K562 (cell line): ENCODE results near the gene AGRN. TPM values are rescaled to one million over a fixed set of nuclear protein-coding genes. Genes with fewer than 3 reads are reported as not detected.

ENCODE experiments used
- ATAC-seq: fragments of 200-7000 bp; cut with Tn5 transposase; 3 replicates; pipeline ENCODE4 v1.9.1; 2020; ENCODE audit warnings: moderate library complexity
- BruUV-seq: library from RNA; stranded (reverse); fragments of 400-500 nt; replicated peaks from 2 replicates; lab custom pipeline; 2021; lab: Mats Ljungman, UMichigan
- CTCF ChIA-PET: fragments of 300-600 bp; formaldehyde crosslinking; extraction: SDS; loops from one replicate; lab custom pipeline; 2021; ENCODE audit warnings: low intra/inter-chr PET ratio; lab: Yijun Ruan, JAX
- POLR2A ChIA-PET: fragments of 300-600, 350-650 bp; sonication (Branson Sonifier 250); formaldehyde crosslinking; extraction: SDS; loops from one replicate; lab custom pipeline; 2021; ENCODE audit warnings: antibody characterized with exemption, inconsistent platforms; lab: Yijun Ruan, JAX
- DNase-seq, 4 experiments: peaks; one replicate each; pipeline versions ENCODE4 v3.0.0 to v3.0.0-alpha.2; 2011 to 2018; ENCODE audit warnings: low spot score in 3 of 4, mixed read lengths in 3 of 4; ENCODE audit errors: extremely low read depth in 1 of 4
- FAIRE-seq: peaks from 2 replicates; lab custom pipeline; 2011; peaks lifted over from hg19 to GRCh38; lab: Jason Lieb, UNC
- H2AFZ ChIP-seq: 2 replicates; pipeline ENCODE4 v1.6.0; 2011; ENCODE audit warnings: low read depth, low read length, control low read depth, inconsistent platforms
- H3K27ac ChIP-seq: fragments of 200-600 bp; 3 replicates; pipeline ENCODE4 v1.8.0; 2011; ENCODE audit warnings: low read depth, mild to moderate bottlenecking, control low read depth, inconsistent platforms, low read length, moderate library complexity, mixed read lengths; ENCODE audit errors: extremely low read depth
- H3K27me3 ChIP-seq, 2 experiments: fragments of 300-600 bp in 1 of 2; 2 replicates in 1 of 2; 3 replicates in 1 of 2; pipeline versions ENCODE4 v1.6.0 to v1.8.0; 2011; ENCODE audit warnings: inconsistent platforms in 2 of 2, low read length in 2 of 2, mild to moderate bottlenecking in 1 of 2, mixed read lengths in 1 of 2, moderate library complexity in 1 of 2; ENCODE audit not compliant: control insufficient read depth in 2 of 2, insufficient read depth in 2 of 2
- H3K36me3 ChIP-seq: fragments of 300-600 bp; 3 replicates; pipeline ENCODE4 v1.8.0; 2011; ENCODE audit warnings: mild to moderate bottlenecking, low read length, inconsistent platforms; ENCODE audit not compliant: control insufficient read depth, insufficient read depth
- H3K4me1 ChIP-seq, 2 experiments: fragments of 200-600 bp in 1 of 2; replicated peaks in 1 of 2; 2 replicates in 1 of 2; 3 replicates in 1 of 2; pipeline versions ENCODE4 v1.5.1 to v1.8.0; 2011; ENCODE audit warnings: inconsistent platforms in 2 of 2, low read length in 2 of 2, mild to moderate bottlenecking in 1 of 2, mixed read lengths in 1 of 2, moderate library complexity in 1 of 2; ENCODE audit not compliant: control insufficient read depth in 2 of 2, insufficient read depth in 2 of 2
- H3K4me2 ChIP-seq: 2 replicates; pipeline ENCODE4 v1.6.1; 2011; ENCODE audit warnings: low read length, control low read depth, inconsistent platforms, mixed read lengths; ENCODE audit not compliant: insufficient read depth
- H3K4me3 ChIP-seq: fragments of 200-600 bp; sonication (generic), shearing (Covaris generic); 2 replicates; pipeline ENCODE4 v1.5.1; 2016; ENCODE audit warnings: control low read depth, inconsistent platforms
- H3K79me2 ChIP-seq: fragments of 200-600 bp; 3 replicates; pipeline ENCODE4 v1.8.0; 2011; ENCODE audit warnings: low read length, inconsistent platforms; ENCODE audit not compliant: control insufficient read depth, insufficient read depth
- H3K9ac ChIP-seq, 2 experiments: 2 replicates each; pipeline versions ENCODE4 v1.6.0 to v1.6.1; 2011; ENCODE audit warnings: low read depth in 2 of 2, low read length in 2 of 2, control low read depth in 1 of 2, inconsistent platforms in 1 of 2, mild to moderate bottlenecking in 1 of 2, mixed read lengths in 1 of 2; ENCODE audit not compliant: insufficient read depth in 1 of 2
- H3K9me1 ChIP-seq: one replicate; pipeline ENCODE4 v1.6.0; 2011; ENCODE audit warnings: inconsistent platforms, mild to moderate bottlenecking, low read length, moderate library complexity; ENCODE audit not compliant: control insufficient read depth, insufficient read depth
- H3K9me3 ChIP-seq: replicated peaks from 2 replicates; pipeline ENCODE4 v1.5.1; 2011; ENCODE audit warnings: low read depth, low read length, inconsistent platforms; ENCODE audit not compliant: control insufficient read depth, insufficient read depth
- H4K20me1 ChIP-seq: replicated peaks from 2 replicates; pipeline ENCODE4 v1.6.1; 2011; ENCODE audit warnings: low read length, inconsistent platforms, mixed read lengths; ENCODE audit not compliant: control insufficient read depth, insufficient read depth
- HDAC2 ChIP-seq: fragments of 450-650 bp; IDR thresholded peaks from 2 replicates; pipeline ENCODE4 v1.6.1; 2016; ENCODE audit warnings: mild to moderate bottlenecking
- KDM5B ChIP-seq: fragments of 200-600 bp; sonication (generic); IDR thresholded peaks from 2 replicates; pipeline ENCODE4 v1.6.1; 2012; ENCODE audit warnings: low read depth, mild to moderate bottlenecking, moderate library complexity, low read length, control low read depth, inconsistent platforms; ENCODE audit not compliant: insufficient replicate concordance
- POLR2B ChIP-seq: fragments of 450-650 bp; IDR thresholded peaks from 2 replicates; pipeline ENCODE4 v1.6.1; 2018; ENCODE audit warnings: low read depth; ENCODE audit not compliant: partially characterized antibody
- POLR2G ChIP-seq: fragments of 200-400 bp; formaldehyde crosslinking; IDR thresholded peaks from 2 replicates; pipeline ENCODE4 v1.6.1; 2017; ENCODE audit warnings: low read depth, mild to moderate bottlenecking, antibody characterized with exemption, low read length, moderate library complexity
- PTTG1 ChIP-seq: fragments of 450-650 bp; IDR thresholded peaks from 2 replicates; pipeline ENCODE4 v1.6.1; 2016; ENCODE audit warnings: low read depth, mild to moderate bottlenecking, missing genetic modification characterization, missing compliant biosample characterization
- RB1 ChIP-seq: fragments of 450-650 bp; IDR thresholded peaks from 2 replicates; pipeline ENCODE4 v1.6.1; 2017; ENCODE audit warnings: low read depth, mild to moderate bottlenecking
- WGBS: fragments of 100-300 bp; shearing (Covaris generic); methylation state at CpG from one replicate; pipeline ENCODE4 v1.1.6; 2016; ENCODE audit warnings: low coverage, mixed read lengths; ENCODE audit not compliant: insufficient coverage; ENCODE audit errors: missing lambda C conversion rate; 5-methylcytosine and 5-hydroxymethylcytosine counted together
- in situ Hi-C: fragments of 300-500 bp; cut with MboI; formaldehyde crosslinking; loops from 4 replicates; pipeline ENCODE4 v1.15.0; 2018; ENCODE audit warnings: inconsistent platforms, mixed read lengths
- intact Hi-C: fragments of 100-400 bp; cut with micrococcal nuclease; formaldehyde crosslinking; loops from 2 replicates; pipeline ENCODE4 v1.14.2; 2022
- polyA plus RNA-seq, 8 experiments: library from polyadenylated mRNA; depleted of rRNA in 4 of 8; stranded (reverse) in 5 of 8; unstranded in 3 of 8; fragments of >200 nt; fragmentation: Nextera tagmentation in 2 of 8; fragmentation: Illumina TruSeq in 1 of 8; extraction: Ambion mirVana in 2 of 8; extraction: Trizol in 1 of 8; gene quantifications; 2 replicates each; pipeline versions ENCODE4 v1.2.1 to v1.2.3, GENCODE V29; 2011 to 2014; ENCODE audit warnings: inconsistent platforms in 1 of 8, missing spikeins in 1 of 8
- total RNA-seq, 7 experiments: library from RNA; depleted of rRNA in 6 of 7; stranded (reverse); fragments of >200 nt in 6 of 7; fragmentation: Illumina TruSeq in 2 of 7; extraction: Trizol in 2 of 7; gene quantifications; 2 replicates each; pipeline versions ENCODE4 v1.2.1 to v1.2.3, GENCODE V29; 2011 to 2021; ENCODE audit warnings: low replicate concordance in 1 of 7
- TF ChIP-seq, protein P1 (sequence below): sonication (generic); formaldehyde crosslinking; IDR thresholded peaks from 2 replicates; pipeline ENCODE4 v1.8.0; 2022; ENCODE audit warnings: missing genetic modification reagents, mild to moderate bottlenecking, moderate library complexity, borderline replicate concordance
- TF ChIP-seq, protein P2 (sequence below), 2 experiments: fragments of 450-650 bp; conservative IDR thresholded peaks; 2 replicates each; pipeline ENCODE4 v1.6.1; 2017; ENCODE audit warnings: mild to moderate bottlenecking in 2 of 2, moderate library complexity in 2 of 2
- TF ChIP-seq, protein P3 (sequence below): fragments of 450-650 bp; IDR thresholded peaks from 2 replicates; pipeline ENCODE4 v1.7.1; 2018; ENCODE audit warnings: mild to moderate bottlenecking, low read depth; ENCODE audit not compliant: partially characterized antibody

The AGRN gene
- total and polyA plus RNA-seq, 9 of the 15 experiments (the other 6 are each of a cell fraction or from before 2014, with no cell fraction given) = 0.04 to 111 (median 18.1) TPM

DNA sequence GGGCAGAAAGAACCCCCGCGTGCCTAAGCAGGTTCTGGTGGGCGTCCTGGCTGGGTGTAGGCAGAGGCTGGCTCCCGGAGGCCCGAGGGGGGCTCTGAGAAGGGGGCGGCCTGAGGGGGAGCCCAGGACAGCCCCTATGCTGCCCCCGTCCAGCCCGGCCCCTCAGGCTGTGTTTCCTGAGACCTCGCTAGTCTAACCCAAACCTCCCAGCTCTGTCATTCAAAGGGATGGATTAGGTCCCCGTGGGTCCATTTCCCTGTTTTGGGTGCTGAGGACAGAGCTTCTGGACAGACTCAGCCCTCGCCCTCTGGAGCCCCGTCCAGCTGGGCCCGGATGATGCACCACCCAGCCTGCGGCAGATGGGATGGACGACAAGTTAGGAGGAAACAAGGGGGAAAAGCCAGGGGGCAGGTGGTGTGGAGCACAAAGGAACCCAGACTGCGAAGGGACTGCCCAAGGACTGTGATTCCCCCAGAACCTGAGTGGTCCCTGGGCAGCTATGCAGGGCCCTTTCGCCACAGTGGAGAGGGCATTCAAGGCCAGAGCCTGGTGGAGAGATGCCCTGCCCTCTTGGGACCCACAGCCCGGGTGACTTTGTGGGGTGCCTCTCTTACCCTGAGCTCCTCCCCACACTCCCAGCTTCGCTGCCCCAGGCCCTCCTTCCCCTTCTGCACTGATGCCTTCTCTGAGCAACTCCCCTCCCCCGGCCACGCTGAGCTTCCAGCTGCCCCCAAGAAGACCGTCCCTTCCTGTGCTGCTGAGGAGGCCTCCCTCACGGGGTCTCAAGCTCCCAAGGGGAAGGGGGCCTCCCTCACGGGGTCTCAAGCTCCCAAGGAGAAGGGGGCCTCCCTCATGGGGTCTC lies 22.8 kb upstream of the AGRN start:
- TF ChIP-seq PTTG1 (tag) (no peak), HDAC2 (no peak), RB1 (peak; percentile 18; the same call in 1 of the 2 replicates), KDM5B (peak; percentile 15), POLR2B (peak; percentile 22), POLR2G (peak; percentile 22; the same call in 1 of the 2 replicates)
- TF ChIP-seq, protein P1, sequence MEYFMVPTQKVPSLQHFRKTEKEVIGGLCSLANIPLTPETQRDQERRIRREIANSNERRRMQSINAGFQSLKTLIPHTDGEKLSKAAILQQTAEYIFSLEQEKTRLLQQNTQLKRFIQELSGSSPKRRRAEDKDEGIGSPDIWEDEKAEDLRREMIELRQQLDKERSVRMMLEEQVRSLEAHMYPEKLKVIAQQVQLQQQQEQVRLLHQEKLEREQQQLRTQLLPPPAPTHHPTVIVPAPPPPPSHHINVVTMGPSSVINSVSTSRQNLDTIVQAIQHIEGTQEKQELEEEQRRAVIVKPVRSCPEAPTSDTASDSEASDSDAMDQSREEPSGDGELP (CRISPR knock-in tag) = peak; percentile 49; the same call in 1 of the 2 replicates
- TF ChIP-seq, protein P2, sequence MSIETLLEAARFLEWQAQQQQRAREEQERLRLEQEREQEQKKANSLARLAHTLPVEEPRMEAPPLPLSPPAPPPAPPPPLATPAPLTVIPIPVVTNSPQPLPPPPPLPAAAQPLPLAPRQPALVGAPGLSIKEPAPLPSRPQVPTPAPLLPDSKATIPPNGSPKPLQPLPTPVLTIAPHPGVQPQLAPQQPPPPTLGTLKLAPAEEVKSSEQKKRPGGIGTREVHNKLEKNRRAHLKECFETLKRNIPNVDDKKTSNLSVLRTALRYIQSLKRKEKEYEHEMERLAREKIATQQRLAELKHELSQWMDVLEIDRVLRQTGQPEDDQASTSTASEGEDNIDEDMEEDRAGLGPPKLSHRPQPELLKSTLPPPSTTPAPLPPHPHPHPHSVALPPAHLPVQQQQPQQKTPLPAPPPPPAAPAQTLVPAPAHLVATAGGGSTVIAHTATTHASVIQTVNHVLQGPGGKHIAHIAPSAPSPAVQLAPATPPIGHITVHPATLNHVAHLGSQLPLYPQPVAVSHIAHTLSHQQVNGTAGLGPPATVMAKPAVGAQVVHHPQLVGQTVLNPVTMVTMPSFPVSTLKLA (conservative IDR thresholded peaks at IDR 0.05) = no peak
- TF ChIP-seq, protein P3, sequence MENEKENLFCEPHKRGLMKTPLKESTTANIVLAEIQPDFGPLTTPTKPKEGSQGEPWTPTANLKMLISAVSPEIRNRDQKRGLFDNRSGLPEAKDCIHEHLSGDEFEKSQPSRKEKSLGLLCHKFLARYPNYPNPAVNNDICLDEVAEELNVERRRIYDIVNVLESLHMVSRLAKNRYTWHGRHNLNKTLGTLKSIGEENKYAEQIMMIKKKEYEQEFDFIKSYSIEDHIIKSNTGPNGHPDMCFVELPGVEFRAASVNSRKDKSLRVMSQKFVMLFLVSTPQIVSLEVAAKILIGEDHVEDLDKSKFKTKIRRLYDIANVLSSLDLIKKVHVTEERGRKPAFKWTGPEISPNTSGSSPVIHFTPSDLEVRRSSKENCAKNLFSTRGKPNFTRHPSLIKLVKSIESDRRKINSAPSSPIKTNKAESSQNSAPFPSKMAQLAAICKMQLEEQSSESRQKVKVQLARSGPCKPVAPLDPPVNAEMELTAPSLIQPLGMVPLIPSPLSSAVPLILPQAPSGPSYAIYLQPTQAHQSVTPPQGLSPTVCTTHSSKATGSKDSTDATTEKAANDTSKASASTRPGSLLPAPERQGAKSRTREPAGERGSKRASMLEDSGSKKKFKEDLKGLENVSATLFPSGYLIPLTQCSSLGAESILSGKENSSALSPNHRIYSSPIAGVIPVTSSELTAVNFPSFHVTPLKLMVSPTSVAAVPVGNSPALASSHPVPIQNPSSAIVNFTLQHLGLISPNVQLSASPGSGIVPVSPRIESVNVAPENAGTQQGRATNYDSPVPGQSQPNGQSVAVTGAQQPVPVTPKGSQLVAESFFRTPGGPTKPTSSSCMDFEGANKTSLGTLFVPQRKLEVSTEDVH = no peak
- DNase-seq (peak in 2 of 4 experiments; percentile 11 to 15), FAIRE-seq (no peak), ATAC-seq (no peak)
- intact Hi-C loops = no loop called here
- H3K36me3 ChIP-seq = no peaks in the 10 kb centered on the region
- H2AFZ ChIP-seq = no peak overlapping the region
- CTCF ChIA-PET = no interaction called here
- peak overlapping the region in 1 of 2 experiments; percentile 24; a peak in 1 of 4 replicates for H3K9ac ChIP-seq
- peaks cover 4 to 71% of the 10 kb centered on the region in 2 experiments; a peak in 4 of 5 replicates for H3K4me1 ChIP-seq
- no TSS peak for BruUV-seq
- no peak overlapping the region for H3K4me2 ChIP-seq
- peaks cover 0 to 8% of the 10 kb centered on the region in 2 experiments; a peak in 1 of 5 replicates for H3K27me3 ChIP-seq
- no peaks in the 10 kb centered on the region for H3K9me3 ChIP-seq
- POLR2A ChIA-PET = interaction anchor here (0.7 to 1.9 kb wide), 8 partner anchors 8 to 206 kb away, joined by 3 to 8 read pairs (median 4); partner anchors contain the start of genes ISG15 and PERM1
- no peak overlapping the region for H3K4me3 ChIP-seq
- peaks cover 9% of the 10 kb centered on the region; the same call in 1 of the 2 replicates for H4K20me1 ChIP-seq
- no peak overlapping the region for H3K27ac ChIP-seq
- peaks cover 15% of the 10 kb centered on the region; the same call in 2 of the 3 replicates for H3K79me2 ChIP-seq
- H3K9me1 ChIP-seq = no peaks in the 10 kb centered on the region
- in situ Hi-C loops = no loop called here
- WGBS = 24% methylated on average over 18 of the region's 24 CpGs
